Body of pancreas (tissue), 4 donors: Measurements from ENCODE around the gene KRI1. TPM values are rescaled to one million over a fixed set of nuclear protein-coding genes. Genes with fewer than 3 reads are reported as not detected.
A peak's percentile ranks its signal among the peaks of the same experiment; 100 is the strongest.
"Not testable (repeated sequence)": the region's sequence is repeated elsewhere in the genome, so short reads cannot be mapped to it uniquely, and the experiment has no call there.

Experiments
- ATAC-seq: fragments of 150-250 bp; one replicate; pipeline ENCODE4 v1.9.1; 2016
- DNase-seq, 4 donors: peaks; one replicate each; pipeline ENCODE4 v3.0.0-alpha.2; 2019
- H3K27ac ChIP-seq, 4 donors: fragments of 200-600 bp; sonication (generic); 1 replicate in 3 of 4; 2 replicates in 1 of 4; pipeline versions ENCODE4 v1.5.1 to v1.6.1; 2016 to 2019; ENCODE audit warnings: mild to moderate bottlenecking in 1 of 4, mixed read lengths in 1 of 4, moderate library complexity in 1 of 4
- H3K27me3 ChIP-seq, 2 donors: fragments of 200-600 bp; sonication (generic); one replicate each; pipeline ENCODE4 v1.6.0; 2016; ENCODE audit warnings: mild to moderate bottlenecking in 1 of 2
- H3K36me3 ChIP-seq, 2 donors: fragments of 200-600 bp; sonication (generic); replicated peaks in 1 of 2; 2 replicates each; pipeline ENCODE4 v1.5.1; 2016; ENCODE audit warnings: low read depth in 2 of 2; ENCODE audit not compliant: insufficient read depth in 1 of 2
- H3K4me1 ChIP-seq: fragments of 200-600 bp; sonication (generic); one replicate; pipeline ENCODE4 v1.6.0; 2016
- H3K4me3 ChIP-seq, 2 donors: fragments of 200-600 bp; sonication (generic); 1 replicate in 1 of 2; 2 replicates in 1 of 2; pipeline ENCODE4 v1.5.1; 2016 to 2019
- H3K9me3 ChIP-seq, 3 donors: fragments of 200-600 bp; sonication (generic); 1 replicate in 2 of 3; 2 replicates in 1 of 3; pipeline ENCODE4 v1.5.1; 2016
- CTCF ChIP-seq, 7 experiments: fragments of 450-650 bp in 4 of 7; fragments of 200-600 bp in 3 of 7; sonication (generic) in 3 of 7; IDR thresholded peaks; one replicate each; pipeline ENCODE4 v1.5.1; 2016 to 2019; ENCODE audit warnings: antibody characterized with exemption in 7 of 7
- POLR2A ChIP-seq, 3 donors: fragments of 450-650 bp; IDR thresholded peaks; one replicate each; pipeline ENCODE4 v1.6.1; 2016; ENCODE audit warnings: antibody characterized with exemption in 3 of 3, mild to moderate bottlenecking in 2 of 3
- WGBS, 2 donors: methylation state at CpG; one replicate each; pipeline ENCODE4 v1.1.5; 2017; 5-methylcytosine and 5-hydroxymethylcytosine counted together
- intact Hi-C: fragments of 100-400 bp; cut with DNase I; formaldehyde crosslinking; loops from one replicate; pipeline ENCODE4 v1.15.1; 2023
- total RNA-seq, 2 donors: library from RNA; depleted of rRNA; stranded (reverse); fragments of >200 nt; gene quantifications; one replicate each; pipeline ENCODE4 v1.1.0, GENCODE V29; 2016

KRI1 gene
- total RNA-seq, 2 donors from 2014 or later: 24.1 to 28.8 TPM

DNA sequence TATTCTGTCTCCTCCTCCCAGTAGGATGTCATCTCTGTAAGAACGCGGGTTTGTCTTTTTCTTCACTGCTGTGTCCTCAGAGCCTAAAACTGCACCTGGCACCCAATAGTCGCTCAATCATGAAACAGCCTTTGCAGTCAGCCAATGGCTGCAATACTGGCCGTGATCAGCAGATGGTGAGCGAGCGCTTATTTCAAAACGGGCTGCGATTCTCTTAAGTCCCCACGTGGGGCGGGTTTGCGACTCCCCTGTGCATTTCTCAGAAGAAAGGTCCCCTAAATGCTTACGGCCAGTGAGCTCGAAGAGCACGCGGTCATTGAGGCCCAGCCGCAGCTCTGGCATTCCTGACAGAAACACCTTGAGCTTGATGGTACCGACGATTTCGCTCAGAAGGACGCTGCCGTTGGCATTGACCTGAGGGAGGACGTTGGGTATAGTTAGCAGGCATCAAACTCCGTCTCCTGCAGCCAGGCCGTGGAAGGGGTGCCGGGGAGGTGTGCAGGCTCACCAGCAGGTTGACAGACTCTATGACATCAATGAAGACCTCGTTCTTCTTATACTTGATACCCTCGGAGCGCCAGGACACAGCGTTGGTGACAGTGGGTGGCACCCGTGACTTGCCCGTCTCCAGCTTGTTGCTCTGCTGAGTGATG, 15.3 kb upstream of the KRI1 start:
- WGBS, 2 donors: 12 to 30% methylated on average over 13 to 31 of the region's 31 CpGs
- H3K9me3 ChIP-seq: no peaks in the 10 kb centered on the region
- H3K27me3 ChIP-seq: no peaks in the 10 kb centered on the region
- H3K27ac ChIP-seq: no peak overlapping the region
- no peak overlapping the region for H3K4me3 ChIP-seq
- peaks cover 7% of the 10 kb centered on the region for H3K4me1 ChIP-seq
- DNase-seq (peak; percentile 88 to 93 (median 91)), ATAC-seq (peak; percentile 96)
- TF ChIP-seq POLR2A (IDR thresholded peaks at IDR 0.05): no peak
- TF ChIP-seq CTCF (IDR thresholded peaks at IDR 0.05): peak; percentile 87 to 100 (median 99)
- intact Hi-C loops: no loop called here
- peaks cover 0 to 5% of the 10 kb centered on the region in 2 donors for H3K36me3 ChIP-seq

DNA sequence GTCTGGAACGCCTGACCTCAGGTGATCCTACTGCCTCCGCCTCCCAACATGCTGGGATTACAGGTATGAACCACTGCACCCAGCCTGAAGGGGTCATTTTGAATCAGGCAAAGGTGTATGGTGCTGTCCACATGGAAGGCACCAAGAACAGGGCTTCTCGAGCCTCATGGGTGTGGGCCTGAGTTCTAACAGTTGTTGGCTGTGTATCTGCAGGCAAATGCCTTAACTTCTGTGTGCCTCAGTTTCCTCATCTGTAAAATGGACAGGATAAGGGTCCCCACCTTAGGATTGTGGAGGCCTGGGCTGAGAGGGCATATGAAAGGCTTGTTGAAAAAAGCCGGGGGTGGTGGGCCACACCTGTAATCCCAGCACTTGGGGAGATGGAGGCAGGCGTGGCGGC, 12.1 kb upstream of the KRI1 start:
- WGBS, 2 donors: 89 to 97% methylated on average over 5 to 6 of the region's 6 CpGs
- H3K27me3 ChIP-seq: no peaks in the 10 kb centered on the region
- DNase-seq: no peak
- TF ChIP-seq POLR2A (IDR thresholded peaks at IDR 0.05): no peak
- TF ChIP-seq CTCF (IDR thresholded peaks at IDR 0.05): no peak
- ATAC-seq: no peak
- H3K4me1 ChIP-seq: no peaks in the 10 kb centered on the region
- H3K27ac ChIP-seq: no peak overlapping the region
- H3K36me3 ChIP-seq: peaks cover 0 to 7% of the 10 kb centered on the region in 2 donors
- no peak overlapping the region for H3K4me3 ChIP-seq
- no peaks in the 10 kb centered on the region for H3K9me3 ChIP-seq
- intact Hi-C loops: no loop called here

DNA sequence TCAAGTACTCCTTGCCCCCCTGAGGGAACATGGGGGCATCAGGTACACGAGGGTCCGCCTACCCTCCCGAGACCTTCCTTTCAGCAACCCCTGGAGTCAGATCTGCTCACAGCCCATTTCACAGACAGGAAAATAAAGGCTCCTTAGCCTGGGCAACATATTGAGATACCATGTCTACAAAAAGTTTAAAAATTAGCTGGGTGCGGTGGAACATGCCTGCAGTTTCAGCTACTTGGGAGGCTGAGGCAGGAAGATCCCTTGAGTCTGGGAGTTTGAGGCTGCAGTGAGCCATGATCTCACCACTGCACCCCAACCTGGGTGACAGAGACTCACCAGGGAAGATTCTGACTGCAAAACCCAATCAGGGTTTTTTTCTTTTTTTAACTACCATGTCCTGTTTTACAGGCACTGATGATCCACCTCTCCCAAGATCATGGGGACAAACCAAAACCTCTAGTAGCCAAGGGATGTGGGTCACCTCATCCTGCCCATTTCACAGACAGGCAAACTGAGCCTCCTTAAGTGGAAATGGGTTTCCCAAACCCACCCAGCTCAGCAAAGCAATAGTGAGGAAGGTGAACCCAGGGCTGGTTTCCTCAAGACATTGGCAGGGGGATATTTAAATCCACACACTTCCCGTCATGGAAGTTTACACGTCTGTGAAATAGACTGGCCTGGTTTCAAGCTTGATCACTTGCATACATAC, 9.4 kb upstream of the KRI1 start:
- ATAC-seq (no peak), DNase-seq (no peak)
- peaks cover 4% of the 10 kb centered on the region for H3K4me1 ChIP-seq
- no peaks in the 10 kb centered on the region for H3K27me3 ChIP-seq
- no peak overlapping the region for H3K27ac ChIP-seq
- H3K4me3 ChIP-seq: no peak overlapping the region
- 88 to 92% methylated on average over 4 to 6 of the region's 6 CpGs for WGBS, 2 donors
- peaks cover 0 to 2% of the 10 kb centered on the region in 2 donors for H3K36me3 ChIP-seq
- TF ChIP-seq CTCF (IDR thresholded peaks at IDR 0.05) (no peak), POLR2A (IDR thresholded peaks at IDR 0.05) (no peak)
- intact Hi-C loops: no loop called here
- no peaks in the 10 kb centered on the region for H3K9me3 ChIP-seq

- H3K27me3 ChIP-seq: no peaks in the 10 kb centered on the region
- H3K4me1 ChIP-seq: peaks cover 6% of the 10 kb centered on the region
- TF ChIP-seq POLR2A (IDR thresholded peaks at IDR 0.05) (no peak), CTCF (IDR thresholded peaks at IDR 0.05) (no peak)
- ATAC-seq (no peak), DNase-seq (no peak)
- H3K9me3 ChIP-seq: no peaks in the 10 kb centered on the region
- H3K4me3 ChIP-seq: no peak overlapping the region
- WGBS, 2 donors: 84 to 90% methylated on average over 7 to 8 of the region's 8 CpGs
- intact Hi-C loops: no loop called here
- no peak overlapping the region for H3K27ac ChIP-seq
- H3K36me3 ChIP-seq: peaks cover 0 to 2% of the 10 kb centered on the region in 2 donors
Observed at GRCh38 chr19:10574462-10574861, 8.7 kb upstream of the KRI1 start.

- H3K36me3 ChIP-seq, H3K4me3 ChIP-seq, H3K4me1 ChIP-seq, intact Hi-C loops, DNase-seq, ATAC-seq, H3K9me3 ChIP-seq, H3K27me3 ChIP-seq, H3K27ac ChIP-seq: not testable (repeated sequence)
- 84 to 87% methylated on average over 6 of the region's 6 CpGs for WGBS, 2 donors
Observed at GRCh38 chr19:10573793-10574192, 8.0 kb upstream of the KRI1 start.
